HepG2 (cell line): Measurements from ENCODE around the gene MYORG. TPM values are rescaled to one million over a fixed set of nuclear protein-coding genes. Genes with fewer than 3 reads are reported as not detected.

ENCODE experiments used
- GPN1 ChIP-seq: sonication (generic); formaldehyde crosslinking; IDR thresholded peaks from 2 replicates; pipeline ENCODE4 v1.5.1; 2020; ENCODE audit warnings: missing genetic modification reagents, borderline replicate concordance
- HMG20A ChIP-seq: IDR thresholded peaks from 2 replicates; pipeline ENCODE4 v1.6.1; 2016; ENCODE audit warnings: borderline replicate concordance
- KIAA2018 ChIP-seq: sonication (generic); formaldehyde crosslinking; IDR thresholded peaks from 2 replicates; pipeline ENCODE4 v1.5.0; 2020; ENCODE audit warnings: mild to moderate bottlenecking, missing genetic modification reagents, borderline replicate concordance
- MAF1 ChIP-seq: sonication (generic); formaldehyde crosslinking; IDR thresholded peaks from 2 replicates; pipeline ENCODE4 v1.5.0; 2020; ENCODE audit warnings: missing genetic modification reagents, borderline replicate concordance
- PATZ1 ChIP-seq: sonication (generic); formaldehyde crosslinking; IDR thresholded peaks from 2 replicates; pipeline ENCODE4 v1.4.0; 2020; ENCODE audit warnings: missing genetic modification reagents
- PBX2 ChIP-seq: IDR thresholded peaks from 2 replicates; pipeline ENCODE4 v1.6.1; 2016; ENCODE audit warnings: control low read depth
- SRF ChIP-seq: IDR thresholded peaks from 2 replicates; pipeline ENCODE4 v1.6.1; 2011; ENCODE audit warnings: mild to moderate bottlenecking, low read depth, low read length, moderate library complexity
- ZBTB37 ChIP-seq: sonication (generic); formaldehyde crosslinking; IDR thresholded peaks from 2 replicates; pipeline ENCODE4 v1.4.0; 2020; ENCODE audit warnings: mild to moderate bottlenecking, missing genetic modification reagents
- ZNF274 ChIP-seq: sonication (generic); formaldehyde crosslinking; IDR thresholded peaks from 2 replicates; pipeline ENCODE4 v1.5.1; 2020; ENCODE audit warnings: mild to moderate bottlenecking, missing genetic modification reagents
- ZNF362 ChIP-seq: sonication (generic); formaldehyde crosslinking; IDR thresholded peaks from 2 replicates; pipeline ENCODE4 v1.4.0; 2020; ENCODE audit warnings: missing genetic modification reagents, mild to moderate bottlenecking, borderline replicate concordance
- ZNF382 ChIP-seq: sonication (generic); formaldehyde crosslinking; IDR thresholded peaks from 2 replicates; pipeline ENCODE4 v1.5.0; 2020; ENCODE audit warnings: missing genetic modification reagents, mild to moderate bottlenecking, borderline replicate concordance
- ZNF761 ChIP-seq: sonication (generic); formaldehyde crosslinking; conservative IDR thresholded peaks from 2 replicates; pipeline ENCODE4 v1.4.0; 2020; ENCODE audit warnings: mild to moderate bottlenecking, missing genetic modification reagents
- ZNF850 ChIP-seq: sonication (generic); formaldehyde crosslinking; conservative IDR thresholded peaks from 2 replicates; pipeline ENCODE4 v1.9.0; 2021; ENCODE audit warnings: mild to moderate bottlenecking, missing genetic modification reagents
- polyA plus RNA-seq, 8 experiments: library from polyadenylated mRNA; depleted of rRNA in 3 of 8; stranded (reverse) in 7 of 8; unstranded in 1 of 8; fragments of >200 nt; fragmentation: Illumina TruSeq in 4 of 8; extraction: Trizol in 4 of 8; gene quantifications; 2 replicates each; pipeline versions ENCODE4 v1.2.1 to v1.2.3, GENCODE V29; 2011 to 2016; ENCODE audit warnings: low read depth in 4 of 8, missing spikeins in 1 of 8, mixed read lengths in 1 of 8; ENCODE audit not compliant: insufficient read depth in 1 of 8
- total RNA-seq, 5 experiments: library from RNA; depleted of rRNA; stranded (reverse); fragments of >200 nt; fragmentation: Illumina TruSeq; extraction: Trizol; gene quantifications; 2 replicates each; pipeline ENCODE4 v1.2.3, GENCODE V29; 2016; ENCODE audit warnings: low read depth in 1 of 5

Gene MYORG
- total and polyA plus RNA-seq, 2 of the 13 experiments (the other 11 are each of a cell fraction or from before 2014, with no cell fraction given): 11.1 to 22.4 TPM

GRCh38 chr9:34328987-34329832, 47.5 kb downstream of the MYORG start, which contains the start of the genes KIF24 and NUDT2 (continued):
- TF ChIP-seq KIAA2018 (CRISPR knock-in tag) (no peak), SRF (no peak), HMG20A (CRISPR knock-in tag) (no peak), ZNF274 (CRISPR knock-in tag) (no peak; the same call in 1 of the 2 replicates), GPN1 (CRISPR knock-in tag) (no peak), MAF1 (CRISPR knock-in tag) (no peak), ZNF761 (no peak; the same call in 1 of the 2 replicates), PATZ1 (CRISPR knock-in tag) (no peak), ZNF850 (CRISPR knock-in tag) (no peak), ZNF362 (CRISPR knock-in tag) (peak; percentile 10; the same call in 1 of the 2 replicates), ZNF382 (CRISPR knock-in tag) (no peak), ZBTB37 (no peak), PBX2 (CRISPR knock-in tag) (no peak)
